ENCODE data around the gene CENPVL2. TPM values are rescaled to one million over a fixed set of nuclear protein-coding genes. Genes with fewer than 3 reads are reported as not detected.

Gene CENPVL2
- total and polyA plus RNA-seq, 9 of the 15 experiments (the other 6 are each of a cell fraction or from before 2014, with no cell fraction given), result not detected

Other genes with a start within 250 kb of the CENPVL2 start
- gene NUDT11, start 186.2 kb downstream of the CENPVL2 start, total RNA-seq (2014; rRNA removed), result 0.12 TPM in 1 of 2 replicates, not detected in the other
- 0.13 and 0.15 TPM in 2 replicates for gene NUDT11, start 186.2 kb downstream of the CENPVL2 start, total RNA-seq (2014; rRNA removed; fragmentation: Illumina TruSeq; extraction: Trizol)
- 0.04 TPM in 1 of 2 replicates, not detected in the other for gene NUDT11, start 186.2 kb downstream of the CENPVL2 start, total RNA-seq (2015; rRNA removed; fragmentation: Illumina TruSeq; extraction: Trizol)
- 0.09 and 0.11 TPM in 2 replicates for gene NUDT11, start 186.2 kb downstream of the CENPVL2 start, total RNA-seq (2021)
- gene NUDT11, start 186.2 kb downstream of the CENPVL2 start, polyA plus RNA-seq (2011; rRNA removed), result 0.04 TPM in 1 of 2 replicates, not detected in the other
- 0.19 and 0.21 TPM in 2 replicates for gene NUDT11, start 186.2 kb downstream of the CENPVL2 start, polyA plus RNA-seq (2014; fragmentation: Illumina TruSeq; extraction: Trizol)
- under 1 TPM in 1 of 2 experiments, not detected in 1; 0.01 TPM for gene NUDT11, start 186.2 kb downstream of the CENPVL2 start, polyA plus RNA-seq (2014; fragmentation: Nextera tagmentation; extraction: Ambion mirVana)
- gene NUDT11, start 186.2 kb downstream of the CENPVL2 start, polyA plus RNA-seq (2014; rRNA removed), result 0.16 TPM in 1 of 2 replicates, not detected in the other
- gene CENPVL3, start 63.9 kb downstream of the CENPVL2 start, total RNA-seq (2014; rRNA removed), result not detected in 2 replicates
- gene CENPVL3, start 63.9 kb downstream of the CENPVL2 start, total RNA-seq (2014; rRNA removed; fragmentation: Illumina TruSeq; extraction: Trizol), result not detected in 2 replicates
- not detected in 2 replicates for gene CENPVL3, start 63.9 kb downstream of the CENPVL2 start, total RNA-seq (2015; rRNA removed; fragmentation: Illumina TruSeq; extraction: Trizol)
- not detected in 2 replicates for gene CENPVL3, start 63.9 kb downstream of the CENPVL2 start, total RNA-seq (2021)
- gene CENPVL3, start 63.9 kb downstream of the CENPVL2 start, polyA plus RNA-seq (2011; rRNA removed), result not detected in 2 replicates
- gene CENPVL3, start 63.9 kb downstream of the CENPVL2 start, polyA plus RNA-seq (2014; fragmentation: Illumina TruSeq; extraction: Trizol), result not detected in 2 replicates
- not detected for gene CENPVL3, start 63.9 kb downstream of the CENPVL2 start, polyA plus RNA-seq (2014; fragmentation: Nextera tagmentation; extraction: Ambion mirVana)
- gene CENPVL3, start 63.9 kb downstream of the CENPVL2 start, polyA plus RNA-seq (2014; rRNA removed), result not detected in 2 replicates
- not detected in 2 replicates for gene CENPVL1, start 27.7 kb upstream of the CENPVL2 start, total RNA-seq (2014; rRNA removed)
- not detected in 2 replicates for gene CENPVL1, start 27.7 kb upstream of the CENPVL2 start, total RNA-seq (2014; rRNA removed; fragmentation: Illumina TruSeq; extraction: Trizol)
- gene CENPVL1, start 27.7 kb upstream of the CENPVL2 start, total RNA-seq (2015; rRNA removed; fragmentation: Illumina TruSeq; extraction: Trizol), result not detected in 2 replicates
- not detected in 2 replicates for gene CENPVL1, start 27.7 kb upstream of the CENPVL2 start, total RNA-seq (2021)
- not detected in 2 replicates for gene CENPVL1, start 27.7 kb upstream of the CENPVL2 start, polyA plus RNA-seq (2011; rRNA removed)
- gene CENPVL1, start 27.7 kb upstream of the CENPVL2 start, polyA plus RNA-seq (2014; fragmentation: Illumina TruSeq; extraction: Trizol), result not detected in 2 replicates
- not detected for gene CENPVL1, start 27.7 kb upstream of the CENPVL2 start, polyA plus RNA-seq (2014; fragmentation: Nextera tagmentation; extraction: Ambion mirVana)
- gene CENPVL1, start 27.7 kb upstream of the CENPVL2 start, polyA plus RNA-seq (2014; rRNA removed), result not detected in 2 replicates
- 1.9 and 2.0 TPM in 2 replicates for gene GSPT2, start 60.6 kb upstream of the CENPVL2 start, total RNA-seq (2014; rRNA removed)
- gene GSPT2, start 60.6 kb upstream of the CENPVL2 start, total RNA-seq (2014; rRNA removed; fragmentation: Illumina TruSeq; extraction: Trizol), result 3.4 and 4.1 TPM in 2 replicates
- 3.6 and 4.2 TPM in 2 replicates for gene GSPT2, start 60.6 kb upstream of the CENPVL2 start, total RNA-seq (2015; rRNA removed; fragmentation: Illumina TruSeq; extraction: Trizol)
- gene GSPT2, start 60.6 kb upstream of the CENPVL2 start, total RNA-seq (2021), result 3.9 and 4.0 TPM in 2 replicates
- gene GSPT2, start 60.6 kb upstream of the CENPVL2 start, polyA plus RNA-seq (2011; rRNA removed), result 0.43 and 2.0 TPM in 2 replicates
- 3.4 and 4.0 TPM in 2 replicates for gene GSPT2, start 60.6 kb upstream of the CENPVL2 start, polyA plus RNA-seq (2014; fragmentation: Illumina TruSeq; extraction: Trizol)
- gene GSPT2, start 60.6 kb upstream of the CENPVL2 start, polyA plus RNA-seq (2014; fragmentation: Nextera tagmentation; extraction: Ambion mirVana), result 1 to 10 TPM in 1 of 2 experiments, under 1 TPM in 1; 0.93 to 1.7 TPM
- 3.4 and 3.8 TPM in 2 replicates for gene GSPT2, start 60.6 kb upstream of the CENPVL2 start, polyA plus RNA-seq (2014; rRNA removed)
- 15.8 and 20.7 TPM in 2 replicates for gene MAGED1, start 210.8 kb upstream of the CENPVL2 start, total RNA-seq (2014; rRNA removed)
- gene MAGED1, start 210.8 kb upstream of the CENPVL2 start, total RNA-seq (2014; rRNA removed; fragmentation: Illumina TruSeq; extraction: Trizol), result 12.7 and 15.6 TPM in 2 replicates
- 12.7 and 13.7 TPM in 2 replicates for gene MAGED1, start 210.8 kb upstream of the CENPVL2 start, total RNA-seq (2015; rRNA removed; fragmentation: Illumina TruSeq; extraction: Trizol)
- 30.3 and 31.3 TPM in 2 replicates for gene MAGED1, start 210.8 kb upstream of the CENPVL2 start, total RNA-seq (2021)
- gene MAGED1, start 210.8 kb upstream of the CENPVL2 start, polyA plus RNA-seq (2011; rRNA removed), result 5.7 and 8.0 TPM in 2 replicates
- gene MAGED1, start 210.8 kb upstream of the CENPVL2 start, polyA plus RNA-seq (2014; fragmentation: Illumina TruSeq; extraction: Trizol), result 34.0 and 41.2 TPM in 2 replicates
- 1 to 10 TPM; 6.6 to 7.1 TPM for gene MAGED1, start 210.8 kb upstream of the CENPVL2 start, polyA plus RNA-seq (2014; fragmentation: Nextera tagmentation; extraction: Ambion mirVana)
- 14.9 and 16.5 TPM in 2 replicates for gene MAGED1, start 210.8 kb upstream of the CENPVL2 start, polyA plus RNA-seq (2014; rRNA removed)

All from K562 (cell line).